OCI-LY1 (cell line): ENCODE measurements around the gene ZFYVE27.

Experiments
- H2AFZ ChIP-seq: fragments of 200-600 bp; sonication (generic), shearing (Covaris generic); 2 replicates; pipeline ENCODE4 v1.6.0; 2014; ENCODE audit warnings: antibody characterized with exemption, mild to moderate bottlenecking, low read length
- H3F3A ChIP-seq: fragments of 200-600 bp; sonication (generic), shearing (Covaris generic); 2 replicates; pipeline ENCODE4 v1.6.0; 2014; ENCODE audit warnings: mild to moderate bottlenecking, antibody characterized with exemption, low read length, moderate library complexity; ENCODE audit not compliant: insufficient read depth
- H3K27ac ChIP-seq: fragments of 200-600 bp; sonication (generic); 2 replicates; pipeline ENCODE4 v1.5.1; 2014; ENCODE audit warnings: low read length, mixed run types, mild to moderate bottlenecking, low read depth; ENCODE audit not compliant: poor library complexity, severe bottlenecking
- H3K27me3 ChIP-seq: fragments of 200-600 bp; sonication (generic); 2 replicates; pipeline ENCODE4 v1.6.0; 2014; ENCODE audit warnings: antibody characterized with exemption, mild to moderate bottlenecking, low read length, moderate library complexity; ENCODE audit not compliant: insufficient read depth
- H3K36me3 ChIP-seq: fragments of 200-600 bp; sonication (generic); 2 replicates; pipeline ENCODE4 v1.6.1; 2014; ENCODE audit warnings: mild to moderate bottlenecking, antibody characterized with exemption, low read length, moderate library complexity, mixed read lengths; ENCODE audit not compliant: insufficient read depth
- H3K4me1 ChIP-seq: fragments of 200-600 bp; sonication (generic); 2 replicates; pipeline ENCODE4 v1.5.1; 2014; ENCODE audit warnings: mild to moderate bottlenecking, low read length, moderate library complexity; ENCODE audit not compliant: insufficient read depth, severe bottlenecking
- H3K4me2 ChIP-seq: fragments of 200-600 bp; sonication (generic), shearing (Covaris generic); 2 replicates; pipeline ENCODE4 v1.6.1; 2014; ENCODE audit warnings: low read length
- H3K4me3 ChIP-seq: fragments of 200-600 bp; sonication (generic); 2 replicates; pipeline ENCODE4 v1.5.1; 2014; ENCODE audit warnings: low read length, low read depth, mild to moderate bottlenecking, mixed read lengths; ENCODE audit not compliant: poor library complexity, severe bottlenecking
- H3K79me2 ChIP-seq: fragments of 200-600 bp; shearing (Covaris generic); 2 replicates; pipeline ENCODE4 v1.6.1; 2016; ENCODE audit warnings: mixed run types, low read length, mixed read lengths; ENCODE audit not compliant: insufficient read depth
- H3K9ac ChIP-seq: fragments of 200-600 bp; sonication (generic), shearing (Covaris generic); 2 replicates; pipeline ENCODE4 v1.6.1; 2014; ENCODE audit warnings: mild to moderate bottlenecking, low read length, mixed read lengths
- H3K9me2 ChIP-seq: fragments of 200-600 bp; sonication (generic), shearing (Covaris generic); 2 replicates; pipeline ENCODE4 v1.6.1; 2014; ENCODE audit warnings: low read depth, mild to moderate bottlenecking, low read length, mixed read lengths
- H3K9me3 ChIP-seq: fragments of 200-600 bp; shearing (Covaris generic); 2 replicates; pipeline ENCODE4 v1.6.1; 2014; ENCODE audit warnings: low read length, mixed read lengths
- H4K20me1 ChIP-seq: fragments of 200-600 bp; sonication (generic), shearing (Covaris generic); 2 replicates; pipeline ENCODE4 v1.6.0; 2016; ENCODE audit warnings: mild to moderate bottlenecking, low read length; ENCODE audit not compliant: insufficient read depth
- CTCF ChIP-seq: fragments of 200-600 bp; sonication (generic), shearing (Covaris generic); IDR thresholded peaks from 2 replicates; pipeline ENCODE4 v1.5.1; 2017; ENCODE audit warnings: mild to moderate bottlenecking, antibody characterized with exemption, low read length, moderate library complexity, mixed read lengths
- EZH2 ChIP-seq: fragments of 200-600 bp; sonication (generic), shearing (Covaris generic); IDR thresholded peaks from 2 replicates; pipeline ENCODE4 v1.8.0; 2017; ENCODE audit warnings: borderline replicate concordance, mixed run types, mild to moderate bottlenecking, antibody characterized with exemption, low read length, moderate library complexity, mixed read lengths

ZFYVE27 gene

GRCh38 chr10:97761331-97761865 lies 24.5 kb downstream of the ZFYVE27 start:
- Histone ChIP-seq H3F3A (no peaks in the 10 kb centered on the region), H3K4me1 (no peaks in the 10 kb centered on the region), H3K9ac (no peak overlapping the region), H4K20me1 (no peaks in the 10 kb centered on the region), H3K4me3 (no peak overlapping the region), H2AFZ (no peak overlapping the region), H3K27me3 (no peaks in the 10 kb centered on the region), H3K9me3 (no peaks in the 10 kb centered on the region), H3K4me2 (no peak overlapping the region), H3K36me3 (peaks cover 16% of the 10 kb centered on the region), H3K79me2 (no peaks in the 10 kb centered on the region), H3K27ac (no peak overlapping the region), H3K9me2 (no peaks in the 10 kb centered on the region)
- TF ChIP-seq EZH2 (no peak), CTCF (no peak)

DNA sequence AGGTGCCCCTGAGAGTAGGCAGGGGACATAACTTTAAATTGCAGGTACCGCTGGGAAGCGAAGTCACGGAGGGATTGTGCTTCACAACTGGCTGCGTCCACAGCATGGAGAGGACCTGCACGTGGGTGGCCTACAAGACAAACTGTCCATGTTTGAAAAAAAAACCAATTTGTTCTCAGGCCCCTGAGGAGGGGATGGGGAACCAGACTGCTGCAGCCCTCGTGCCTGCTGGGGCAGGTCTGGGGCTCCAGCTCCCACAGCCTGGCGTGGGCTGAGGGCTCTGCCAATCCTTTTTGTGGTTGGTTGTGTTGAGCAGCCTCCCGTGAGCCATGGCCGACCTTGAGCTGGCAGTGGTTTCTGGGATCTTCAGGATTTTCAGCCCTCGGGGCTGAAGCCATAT lies 25.1 kb downstream of the ZFYVE27 start:
- Histone ChIP-seq H3K4me3 (no peak overlapping the region), H3K9me2 (no peaks in the 10 kb centered on the region), H3K4me1 (no peaks in the 10 kb centered on the region), H3F3A (no peaks in the 10 kb centered on the region), H3K9me3 (no peaks in the 10 kb centered on the region), H3K79me2 (no peaks in the 10 kb centered on the region), H3K9ac (no peak overlapping the region), H3K4me2 (no peak overlapping the region), H3K36me3 (peaks cover 16% of the 10 kb centered on the region), H3K27me3 (no peaks in the 10 kb centered on the region), H4K20me1 (no peaks in the 10 kb centered on the region), H3K27ac (no peak overlapping the region), H2AFZ (no peak overlapping the region)
- TF ChIP-seq EZH2, result no peak
- TF ChIP-seq CTCF, result no peak

DNA sequence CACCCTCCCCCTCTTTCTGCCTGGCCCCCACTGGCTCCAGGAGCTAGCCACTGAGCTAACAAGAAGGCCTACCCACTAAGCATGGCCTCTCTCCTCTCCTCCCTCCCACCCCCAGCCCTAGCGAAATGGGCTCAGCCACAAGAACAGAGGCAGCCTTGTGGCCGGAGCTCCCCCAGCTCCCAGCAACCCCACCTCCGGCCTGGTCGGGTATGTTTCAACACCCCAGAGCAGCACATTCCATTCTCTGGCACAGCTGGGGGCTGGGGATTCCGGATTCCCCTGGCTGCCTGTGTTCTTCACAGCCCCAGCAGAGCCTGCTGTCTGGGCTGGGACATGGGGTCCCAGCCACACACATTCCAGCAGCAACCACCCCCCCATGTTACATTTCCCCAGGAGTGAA lies 25.9 kb downstream of the ZFYVE27 start:
- no peak overlapping the region for H3K27ac ChIP-seq
- H3K9ac ChIP-seq, result no peak overlapping the region
- no peaks in the 10 kb centered on the region for H3F3A ChIP-seq
- H2AFZ ChIP-seq, result no peak overlapping the region
- peaks cover 10% of the 10 kb centered on the region for H3K36me3 ChIP-seq
- H3K9me2 ChIP-seq, result no peaks in the 10 kb centered on the region
- H4K20me1 ChIP-seq, result no peaks in the 10 kb centered on the region
- H3K4me3 ChIP-seq, result no peak overlapping the region
- H3K79me2 ChIP-seq, result no peaks in the 10 kb centered on the region
- no peaks in the 10 kb centered on the region for H3K27me3 ChIP-seq
- H3K4me2 ChIP-seq, result no peak overlapping the region
- H3K9me3 ChIP-seq, result no peaks in the 10 kb centered on the region
- TF ChIP-seq EZH2 (no peak), CTCF (no peak)
- H3K4me1 ChIP-seq, result no peaks in the 10 kb centered on the region
